ENCODE data around the gene ST3GAL6. TPM values are rescaled to one million over a fixed set of nuclear protein-coding genes. Genes with fewer than 3 reads are reported as not detected.

The ST3GAL6 gene
- total RNA-seq, 1 donor from 2014 or later, result 14.1 TPM

DNA sequence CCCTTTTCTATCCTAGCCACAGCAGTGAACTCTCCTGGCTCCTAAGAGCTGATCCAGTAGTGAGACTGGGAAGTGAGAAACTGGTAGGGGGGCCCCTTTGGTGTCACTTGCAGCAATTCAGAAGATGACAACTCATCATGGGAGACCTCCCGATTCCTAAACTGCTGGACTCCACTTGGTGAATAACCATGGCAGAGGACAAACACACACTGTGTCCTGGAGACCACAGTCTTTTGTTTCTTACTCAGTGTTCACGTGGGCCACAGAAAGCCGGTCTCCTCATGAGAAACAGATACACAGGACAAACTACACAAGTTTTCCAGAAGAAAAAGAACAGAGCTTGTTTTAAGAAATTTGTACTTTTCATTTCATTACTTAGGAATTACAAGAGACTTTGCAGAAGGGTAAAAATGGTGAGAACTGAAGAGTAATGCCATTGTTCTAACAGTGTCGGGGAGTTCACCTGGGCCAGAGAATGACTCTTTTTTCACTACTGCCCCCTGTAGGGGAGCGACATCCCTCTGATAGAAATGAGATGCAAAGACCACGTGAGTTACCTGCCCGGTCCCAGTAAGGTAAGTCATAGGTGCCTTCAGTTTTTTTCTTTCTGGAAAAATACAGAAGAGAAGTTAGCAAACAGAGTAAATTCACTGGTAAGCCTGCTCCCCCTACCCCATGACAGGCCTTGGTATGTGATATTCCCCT, 38.1 kb downstream of the ST3GAL6 start:
- no peak overlapping the region for H3K27ac Mint-ChIP-seq
- DNase-seq (ENCODE audit: low spot score in 2 of 2, unreplicated experiment in 2 of 2), result no peak
- TF ChIP-seq, protein P1, sequence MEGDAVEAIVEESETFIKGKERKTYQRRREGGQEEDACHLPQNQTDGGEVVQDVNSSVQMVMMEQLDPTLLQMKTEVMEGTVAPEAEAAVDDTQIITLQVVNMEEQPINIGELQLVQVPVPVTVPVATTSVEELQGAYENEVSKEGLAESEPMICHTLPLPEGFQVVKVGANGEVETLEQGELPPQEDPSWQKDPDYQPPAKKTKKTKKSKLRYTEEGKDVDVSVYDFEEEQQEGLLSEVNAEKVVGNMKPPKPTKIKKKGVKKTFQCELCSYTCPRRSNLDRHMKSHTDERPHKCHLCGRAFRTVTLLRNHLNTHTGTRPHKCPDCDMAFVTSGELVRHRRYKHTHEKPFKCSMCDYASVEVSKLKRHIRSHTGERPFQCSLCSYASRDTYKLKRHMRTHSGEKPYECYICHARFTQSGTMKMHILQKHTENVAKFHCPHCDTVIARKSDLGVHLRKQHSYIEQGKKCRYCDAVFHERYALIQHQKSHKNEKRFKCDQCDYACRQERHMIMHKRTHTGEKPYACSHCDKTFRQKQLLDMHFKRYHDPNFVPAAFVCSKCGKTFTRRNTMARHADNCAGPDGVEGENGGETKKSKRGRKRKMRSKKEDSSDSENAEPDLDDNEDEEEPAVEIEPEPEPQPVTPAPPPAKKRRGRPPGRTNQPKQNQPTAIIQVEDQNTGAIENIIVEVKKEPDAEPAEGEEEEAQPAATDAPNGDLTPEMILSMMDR (IDR thresholded peaks at IDR 0.05; ENCODE audit: unreplicated experiment), result no peak
- no peaks in the 10 kb centered on the region for H3K4me1 Mint-ChIP-seq
- H3K36me3 Mint-ChIP-seq, result peaks cover 48% of the 10 kb centered on the region
- H3K9me3 Mint-ChIP-seq, result peaks cover 6% of the 10 kb centered on the region
- H3K4me3 Mint-ChIP-seq, result no peak overlapping the region
- no peaks in the 10 kb centered on the region for H3K27me3 Mint-ChIP-seq (ENCODE audit: low read depth)

DNA sequence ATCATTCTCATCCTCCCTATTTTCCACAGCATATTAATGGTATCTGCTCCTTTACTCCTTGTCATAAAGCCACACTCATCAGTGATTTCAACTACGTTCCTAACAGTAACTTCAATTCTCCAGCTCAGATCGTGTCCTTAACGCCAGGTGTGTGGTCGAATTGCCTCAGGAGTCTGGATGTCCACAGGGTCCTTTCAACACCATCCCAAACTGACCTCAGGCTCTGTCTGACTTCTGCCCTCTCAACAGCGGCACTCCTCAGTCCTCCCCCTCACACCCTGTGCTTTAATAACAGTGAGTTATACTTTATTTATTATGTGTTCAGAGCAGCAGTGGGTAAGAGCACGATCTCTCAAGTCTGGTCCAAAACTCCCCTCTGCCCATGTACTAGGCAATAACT, 42.4 kb downstream of the ST3GAL6 start:
- peaks cover 63% of the 10 kb centered on the region for H3K36me3 Mint-ChIP-seq
- no peak overlapping the region for H3K27ac Mint-ChIP-seq
- H3K9me3 Mint-ChIP-seq, result peaks cover 6% of the 10 kb centered on the region
- TF ChIP-seq, protein P1 (IDR thresholded peaks at IDR 0.05; ENCODE audit: unreplicated experiment), result no peak
- DNase-seq (ENCODE audit: low spot score in 2 of 2, unreplicated experiment in 2 of 2), result no peak
- no peaks in the 10 kb centered on the region for H3K27me3 Mint-ChIP-seq (ENCODE audit: low read depth)
- H3K4me1 Mint-ChIP-seq, result no peaks in the 10 kb centered on the region
- no peak overlapping the region for H3K4me3 Mint-ChIP-seq

DNA sequence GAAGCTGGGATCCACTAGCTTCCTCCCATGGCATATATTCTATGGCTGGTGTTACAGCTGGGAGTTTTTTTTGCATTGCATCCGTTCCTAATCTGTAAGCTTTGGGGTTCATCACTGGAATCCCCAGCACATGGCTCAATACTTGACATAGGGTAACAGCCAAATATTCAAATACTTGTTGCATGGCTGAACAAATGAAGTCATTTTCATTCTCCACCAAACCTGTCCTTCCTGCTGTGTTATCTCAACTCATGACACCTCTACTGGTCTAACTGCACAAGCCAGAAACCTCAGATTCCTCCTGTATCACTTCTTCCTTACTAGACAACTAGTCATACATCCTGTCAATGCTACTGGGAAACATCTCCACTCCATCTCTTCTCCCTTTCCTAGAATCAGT, 43.4 kb downstream of the ST3GAL6 start:
- no peak for DNase-seq (ENCODE audit: low spot score in 2 of 2, unreplicated experiment in 2 of 2)

DNA sequence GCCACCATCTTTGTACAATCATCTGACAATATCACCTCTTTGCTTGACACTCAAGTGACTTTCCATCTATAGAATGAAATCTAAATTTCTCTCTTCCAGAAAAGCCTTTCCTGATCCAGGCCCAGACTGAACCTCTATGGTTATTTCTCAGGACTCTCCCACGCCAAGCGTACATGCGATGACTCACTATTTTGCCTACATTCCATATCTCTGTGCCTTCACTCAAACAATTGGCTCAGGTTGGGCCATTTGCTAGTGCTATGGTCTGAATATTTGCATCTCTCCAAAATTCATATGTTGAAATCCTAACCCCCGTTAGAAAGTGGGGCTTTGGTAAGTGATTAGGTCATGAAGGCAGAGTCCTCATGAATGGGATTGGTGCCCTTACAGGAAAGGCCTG, 43.9 kb downstream of the ST3GAL6 start:
- DNase-seq (ENCODE audit: low spot score in 2 of 2, unreplicated experiment in 2 of 2), result no peak
- no peaks in the 10 kb centered on the region for H3K27me3 Mint-ChIP-seq (ENCODE audit: low read depth)
- H3K9me3 Mint-ChIP-seq, result peaks cover 6% of the 10 kb centered on the region
- no peak overlapping the region for H3K27ac Mint-ChIP-seq
- TF ChIP-seq, protein P1 (IDR thresholded peaks at IDR 0.05; ENCODE audit: unreplicated experiment), result no peak
- H3K36me3 Mint-ChIP-seq, result peaks cover 52% of the 10 kb centered on the region
- H3K4me3 Mint-ChIP-seq, result no peak overlapping the region
- H3K4me1 Mint-ChIP-seq, result no peaks in the 10 kb centered on the region

More for the DNA sequence above, 43.4 kb downstream of the ST3GAL6 start:
- H3K27me3 Mint-ChIP-seq (ENCODE audit: low read depth), result no peaks in the 10 kb centered on the region
- H3K27ac Mint-ChIP-seq, result no peak overlapping the region
- TF ChIP-seq, protein P1 (IDR thresholded peaks at IDR 0.05; ENCODE audit: unreplicated experiment), result no peak
- H3K4me1 Mint-ChIP-seq, result no peaks in the 10 kb centered on the region
- peaks cover 6% of the 10 kb centered on the region for H3K9me3 Mint-ChIP-seq
- no peak overlapping the region for H3K4me3 Mint-ChIP-seq
- H3K36me3 Mint-ChIP-seq, result peaks cover 54% of the 10 kb centered on the region

DNA sequence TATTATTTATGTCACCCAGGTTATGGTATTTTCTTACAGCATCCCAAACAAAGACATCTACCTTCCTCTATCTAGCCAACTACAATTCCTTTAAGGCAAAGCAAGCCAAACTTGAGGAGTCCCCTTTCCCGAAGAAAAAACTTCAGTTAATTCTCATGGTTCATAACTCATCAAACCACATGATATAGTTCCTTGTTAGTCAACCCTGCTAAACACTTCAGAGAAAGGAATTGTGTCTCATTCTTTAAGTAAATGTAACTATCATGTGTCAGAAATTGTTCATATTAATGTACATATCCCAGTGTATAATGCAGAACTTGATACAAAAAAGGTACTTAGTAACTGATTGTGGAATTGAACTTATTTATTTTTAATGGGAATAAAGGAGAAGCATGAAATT, 44.4 kb downstream of the ST3GAL6 start:
- TF ChIP-seq, protein P1 (IDR thresholded peaks at IDR 0.05; ENCODE audit: unreplicated experiment), result no peak
- H3K36me3 Mint-ChIP-seq, result peaks cover 47% of the 10 kb centered on the region
- H3K27me3 Mint-ChIP-seq (ENCODE audit: low read depth), result no peaks in the 10 kb centered on the region
- H3K9me3 Mint-ChIP-seq, result peaks cover 6% of the 10 kb centered on the region
- no peaks in the 10 kb centered on the region for H3K4me1 Mint-ChIP-seq
- no peak overlapping the region for H3K4me3 Mint-ChIP-seq
- H3K27ac Mint-ChIP-seq, result no peak overlapping the region
- no peak for DNase-seq (ENCODE audit: low spot score in 2 of 2, unreplicated experiment in 2 of 2)
